Measurements from ENCODE around the gene PROM1. TPM values are rescaled to one million over a fixed set of nuclear protein-coding genes. Genes with fewer than 3 reads are reported as not detected.

Gene PROM1
- total RNA-seq, 1 experiment from 2014 or later = not detected

GRCh38 chr4:15963576-15963975 lies 120.2 kb downstream of the PROM1 start:
- no peaks in the 10 kb centered on the region for H3K27me3 ChIP-seq (replicated peaks)
- no peak for DNase-seq (ENCODE audit: low read depth in 1 of 2, low spot score in 2 of 2)

GRCh38 chr4:15963001-15963451 lies 120.8 kb downstream of the PROM1 start, which contains the start of gene FGFBP2:
FGFBP2 (minus strand) TSS chr4:15963175; CDS start chr4:15963129, 46 bp downstream.
- Histone ChIP-seq H3K9me3 (replicated peaks) (no peaks in the 10 kb centered on the region), H3K27ac (no peak within 1 kb of the TSS), H3K4me1 (replicated peaks) (no peaks in the 10 kb centered on the region), H3K4me3 (no peak within 1 kb of the TSS), H3K27me3 (replicated peaks) (no peaks in the 10 kb centered on the region), H3K36me3 (no peaks in the 10 kb centered on the region)
- peak; percentile 12 to 42 for DNase-seq (ENCODE audit: low read depth in 1 of 2, low spot score in 2 of 2)

More at GRCh38 chr4:15963576-15963975, 120.2 kb downstream of the PROM1 start:
- H3K4me3 ChIP-seq = no peak overlapping the region
- no peaks in the 10 kb centered on the region for H3K4me1 ChIP-seq (replicated peaks)
- no peak overlapping the region for H3K27ac ChIP-seq
- no peaks in the 10 kb centered on the region for H3K9me3 ChIP-seq (replicated peaks)
- H3K36me3 ChIP-seq = no peaks in the 10 kb centered on the region

- H3K4me1 ChIP-seq (replicated peaks) = no peaks in the 10 kb centered on the region
- no peaks in the 10 kb centered on the region for H3K36me3 ChIP-seq
- H3K27ac ChIP-seq = no peak overlapping the region
- H3K27me3 ChIP-seq (replicated peaks) = no peaks in the 10 kb centered on the region
- DNase-seq (ENCODE audit: low read depth in 1 of 2, low spot score in 2 of 2) = no peak
- H3K4me3 ChIP-seq = no peak overlapping the region
- no peaks in the 10 kb centered on the region for H3K9me3 ChIP-seq (replicated peaks)
Observed at GRCh38 chr4:15961781-15962510, 121.9 kb downstream of the PROM1 start.

GRCh38 chr4:15958562-15958961 lies 125.3 kb downstream of the PROM1 start:
- no peak overlapping the region for H3K4me3 ChIP-seq
- no peak for DNase-seq (ENCODE audit: low read depth in 1 of 2, low spot score in 2 of 2)
- H3K36me3 ChIP-seq = no peaks in the 10 kb centered on the region
- no peaks in the 10 kb centered on the region for H3K4me1 ChIP-seq (replicated peaks)
- H3K27ac ChIP-seq = no peak overlapping the region
- no peaks in the 10 kb centered on the region for H3K9me3 ChIP-seq (replicated peaks)
- H3K27me3 ChIP-seq (replicated peaks) = no peaks in the 10 kb centered on the region

GRCh38 chr4:15956179-15956850 lies 127.5 kb downstream of the PROM1 start:
- peak; percentile 41 to 63 for DNase-seq (ENCODE audit: low read depth in 1 of 2, low spot score in 2 of 2)
- Histone ChIP-seq H3K36me3 (no peaks in the 10 kb centered on the region), H3K4me1 (replicated peaks) (no peaks in the 10 kb centered on the region), H3K9me3 (replicated peaks) (no peaks in the 10 kb centered on the region), H3K27me3 (replicated peaks) (no peaks in the 10 kb centered on the region), H3K27ac (no peak overlapping the region), H3K4me3 (no peak overlapping the region)

- Histone ChIP-seq H3K4me3 (no peak overlapping the region), H3K36me3 (no peaks in the 10 kb centered on the region), H3K27ac (no peak overlapping the region), H3K27me3 (replicated peaks) (no peaks in the 10 kb centered on the region), H3K4me1 (replicated peaks) (no peaks in the 10 kb centered on the region), H3K9me3 (replicated peaks) (no peaks in the 10 kb centered on the region)
- DNase-seq (ENCODE audit: low read depth in 1 of 2, low spot score in 2 of 2) = no peak
Observed at GRCh38 chr4:15955670-15956069, 128.2 kb downstream of the PROM1 start.

GRCh38 chr4:15953625-15954024 lies 130.2 kb downstream of the PROM1 start:
- DNase-seq (ENCODE audit: low read depth in 1 of 2, low spot score in 2 of 2) = no peak
- no peak overlapping the region for H3K27ac ChIP-seq
- no peaks in the 10 kb centered on the region for H3K36me3 ChIP-seq
- H3K4me1 ChIP-seq (replicated peaks) = no peaks in the 10 kb centered on the region
- H3K4me3 ChIP-seq = no peak overlapping the region
- no peaks in the 10 kb centered on the region for H3K9me3 ChIP-seq (replicated peaks)
- no peaks in the 10 kb centered on the region for H3K27me3 ChIP-seq (replicated peaks)

- no peaks in the 10 kb centered on the region for H3K4me1 ChIP-seq (replicated peaks)
- no peak overlapping the region for H3K27ac ChIP-seq
- DNase-seq (ENCODE audit: low read depth in 1 of 2, low spot score in 2 of 2) = no peak
- no peaks in the 10 kb centered on the region for H3K9me3 ChIP-seq (replicated peaks)
- no peaks in the 10 kb centered on the region for H3K27me3 ChIP-seq (replicated peaks)
- H3K36me3 ChIP-seq = no peaks in the 10 kb centered on the region
- H3K4me3 ChIP-seq = no peak overlapping the region
Observed at GRCh38 chr4:15951781-15952180, 132.0 kb downstream of the PROM1 start.

- no peaks in the 10 kb centered on the region for H3K4me1 ChIP-seq (replicated peaks)
- H3K27ac ChIP-seq = no peak overlapping the region
- no peaks in the 10 kb centered on the region for H3K36me3 ChIP-seq
- no peak for DNase-seq (ENCODE audit: low read depth in 1 of 2, low spot score in 2 of 2)
- H3K27me3 ChIP-seq (replicated peaks) = no peaks in the 10 kb centered on the region
- no peak overlapping the region for H3K4me3 ChIP-seq
- H3K9me3 ChIP-seq (replicated peaks) = no peaks in the 10 kb centered on the region
Observed at GRCh38 chr4:15948826-15949225, 135.0 kb downstream of the PROM1 start.

- no peaks in the 10 kb centered on the region for H3K27me3 ChIP-seq (replicated peaks)
- no peaks in the 10 kb centered on the region for H3K9me3 ChIP-seq (replicated peaks)
- no peaks in the 10 kb centered on the region for H3K4me1 ChIP-seq (replicated peaks)
- no peak overlapping the region for H3K4me3 ChIP-seq
- H3K27ac ChIP-seq = no peak overlapping the region
- no peak for DNase-seq (ENCODE audit: low read depth in 1 of 2, low spot score in 2 of 2)
- no peaks in the 10 kb centered on the region for H3K36me3 ChIP-seq
Observed at GRCh38 chr4:15947684-15948083, 136.1 kb downstream of the PROM1 start.

GRCh38 chr4:15945516-15945915 lies 138.3 kb downstream of the PROM1 start:
- Histone ChIP-seq H3K27me3 (replicated peaks) (no peaks in the 10 kb centered on the region), H3K36me3 (no peaks in the 10 kb centered on the region), H3K4me1 (replicated peaks) (no peaks in the 10 kb centered on the region), H3K27ac (no peak overlapping the region), H3K9me3 (replicated peaks) (no peaks in the 10 kb centered on the region), H3K4me3 (no peak overlapping the region)
- no peak for DNase-seq (ENCODE audit: low read depth in 1 of 2, low spot score in 2 of 2)

GRCh38 chr4:15944895-15945294 lies 138.9 kb downstream of the PROM1 start:
- H3K27ac ChIP-seq = no peak overlapping the region
- H3K4me3 ChIP-seq = no peak overlapping the region
- no peaks in the 10 kb centered on the region for H3K36me3 ChIP-seq
- no peaks in the 10 kb centered on the region for H3K27me3 ChIP-seq (replicated peaks)
- H3K9me3 ChIP-seq (replicated peaks) = no peaks in the 10 kb centered on the region
- DNase-seq (ENCODE audit: low read depth in 1 of 2, low spot score in 2 of 2) = no peak
- H3K4me1 ChIP-seq (replicated peaks) = no peaks in the 10 kb centered on the region

- H3K36me3 ChIP-seq = no peaks in the 10 kb centered on the region
- DNase-seq (ENCODE audit: low read depth in 1 of 2, low spot score in 2 of 2) = no peak
Observed at GRCh38 chr4:15942283-15942682, 141.5 kb downstream of the PROM1 start.

GRCh38 chr4:15938640-15939039 lies 145.2 kb downstream of the PROM1 start, which contains the start of gene FGFBP1:
FGFBP1 (minus strand) TSS chr4:15938740; CDS start chr4:15936632, 2,108 bp downstream.
- H3K4me1 ChIP-seq (replicated peaks) = no peaks in the 10 kb centered on the region
- no peak for DNase-seq (ENCODE audit: low read depth in 1 of 2, low spot score in 2 of 2)
- H3K27me3 ChIP-seq (replicated peaks) = no peaks in the 10 kb centered on the region
- H3K4me3 ChIP-seq = no peak within 1 kb of the TSS
- no peaks in the 10 kb centered on the region for H3K9me3 ChIP-seq (replicated peaks)
- H3K27ac ChIP-seq = no peak within 1 kb of the TSS
- no peaks in the 10 kb centered on the region for H3K36me3 ChIP-seq

More at GRCh38 chr4:15942283-15942682, 141.5 kb downstream of the PROM1 start:
- Histone ChIP-seq H3K27me3 (replicated peaks) (no peaks in the 10 kb centered on the region), H3K9me3 (replicated peaks) (no peaks in the 10 kb centered on the region), H3K27ac (no peak overlapping the region), H3K4me1 (replicated peaks) (no peaks in the 10 kb centered on the region), H3K4me3 (no peak overlapping the region)
